NCI-H2171 (cell line): Measurements from ENCODE around the gene ANKRD61.
"Not testable (repeated sequence)": the region's sequence is repeated elsewhere in the genome, so short reads cannot be mapped to it uniquely, and the experiment has no call there.

ENCODE experiments used
- DNase-seq: peaks from one replicate; lab custom pipeline; 2025; lab: John Stamatoyannopoulos, UW

Gene ANKRD61

GRCh38 chr7:6030988-6031387 lies at the start of gene ANKRD61:
Gene ANKRD61 (plus strand): TSS chr7:6031376. CDS start chr7:6031376, 0 bp downstream.
- no peak for DNase-seq

- not testable (repeated sequence) for DNase-seq
Observed at GRCh38 chr7:5987061-5987460, 44.1 kb upstream of the ANKRD61 start.

GRCh38 chr7:5997210-5997808 lies 33.9 kb upstream of the ANKRD61 start:
- DNase-seq, result peak; percentile 53

- DNase-seq, result no peak
Observed at GRCh38 chr7:6007386-6007785, 23.8 kb upstream of the ANKRD61 start.

- DNase-seq, result not testable (repeated sequence)
Observed at GRCh38 chr7:6007835-6008590, 23.2 kb upstream of the ANKRD61 start.

GRCh38 chr7:6008668-6009611 lies 22.2 kb upstream of the ANKRD61 start, which contains the start of the genes AIMP2 and PMS2:
Gene AIMP2 (plus strand): TSS chr7:6009272. CDS start chr7:6009364, 92 bp downstream.
Gene PMS2 (minus strand): TSS chr7:6009049. CDS start chr7:6009019, 30 bp downstream.
- peak; percentile 97 for DNase-seq

GRCh38 chr7:6010370-6010769 lies 20.8 kb upstream of the ANKRD61 start:
- not testable (repeated sequence) for DNase-seq

- no peak for DNase-seq
Observed at GRCh38 chr7:6011541-6011940, 19.6 kb upstream of the ANKRD61 start.

GRCh38 chr7:6012355-6013104 lies 18.6 kb upstream of the ANKRD61 start:
- no peak for DNase-seq

GRCh38 chr7:6015917-6016652 lies 15.1 kb upstream of the ANKRD61 start:
- peak; percentile 4 for DNase-seq

- DNase-seq, result no peak
Observed at GRCh38 chr7:6016653-6016966, 14.6 kb upstream of the ANKRD61 start.

- no peak for DNase-seq
Observed at GRCh38 chr7:6020371-6021286, 10.5 kb upstream of the ANKRD61 start.

GRCh38 chr7:6022707-6023106 lies 8.5 kb upstream of the ANKRD61 start:
- DNase-seq, result no peak

GRCh38 chr7:6023974-6024435 lies 7.2 kb upstream of the ANKRD61 start:
- no peak for DNase-seq

GRCh38 chr7:6026011-6026819 lies 5.0 kb upstream of the ANKRD61 start:
- no peak for DNase-seq

- no peak for DNase-seq
Observed at GRCh38 chr7:6026820-6027311, 4.3 kb upstream of the ANKRD61 start.

GRCh38 chr7:6027806-6028365 lies 3.3 kb upstream of the ANKRD61 start:
- no peak for DNase-seq

- no peak for DNase-seq
Observed at GRCh38 chr7:6028563-6028962, 2.6 kb upstream of the ANKRD61 start.
